HEK293 (cell line): ENCODE data around the gene TMEM212.

Source experiments
- CTCF ChIA-PET: fragments of 350-600 bp; formaldehyde crosslinking; extraction: SDS; loops from one replicate; lab custom pipeline; 2021; ENCODE audit warnings: antibody characterized with exemption; lab: Yijun Ruan, JAX
- POLR2A ChIA-PET: fragments of 300-600 bp; formaldehyde crosslinking; extraction: SDS; loops from one replicate; lab custom pipeline; 2020; ENCODE audit warnings: antibody characterized with exemption, inconsistent platforms; lab: Yijun Ruan, JAX
- H3K27ac ChIP-seq: fragments of 200-500 bp; sonication (Bioruptor generic); 2 replicates; pipeline ENCODE4 v1.5.1; 2014; ENCODE audit warnings: low read depth, low read length, control low read depth, inconsistent platforms; ENCODE audit errors: extremely low read depth
- H3K36me3 ChIP-seq, 2 experiments: fragments of 200-500 bp in 1 of 2; sonication (Bioruptor generic) in 1 of 2; 1 replicate in 1 of 2; 2 replicates in 1 of 2; pipeline ENCODE4 v1.5.1; 2014 to 2017; ENCODE audit warnings: inconsistent platforms in 2 of 2, low read length in 2 of 2; ENCODE audit not compliant: control insufficient read depth in 2 of 2, insufficient read depth in 1 of 2
- H3K4me1 ChIP-seq: fragments of 200-500 bp; sonication (Bioruptor generic); 2 replicates; pipeline ENCODE4 v1.5.1; 2014; ENCODE audit warnings: mild to moderate bottlenecking, low read length, inconsistent platforms; ENCODE audit not compliant: control insufficient read depth, insufficient read depth
- H3K4me3 ChIP-seq: 2 replicates; pipeline ENCODE4 v1.5.1; 2011; ENCODE audit warnings: low read depth, mild to moderate bottlenecking, control low read depth, low read length, moderate library complexity
- H3K9me3 ChIP-seq: fragments of 200-500 bp; sonication (Bioruptor generic); 2 replicates; pipeline ENCODE4 v1.5.1; 2014; ENCODE audit warnings: low read depth, low read length, inconsistent platforms; ENCODE audit not compliant: control insufficient read depth, insufficient read depth
- AEBP2 ChIP-seq: fragments of 450-650 bp; formaldehyde crosslinking; IDR thresholded peaks from 2 replicates; pipeline ENCODE4 v1.5.1; 2016; ENCODE audit warnings: missing biosample characterization, missing genetic modification characterization, borderline replicate concordance
- GLI2 ChIP-seq: fragments of 450-650 bp; formaldehyde crosslinking; IDR thresholded peaks from 2 replicates; pipeline ENCODE4; 2017; ENCODE audit warnings: missing biosample characterization, missing genetic modification characterization, low read depth, borderline replicate concordance
- HIC1 ChIP-seq: fragments of 450-650 bp; formaldehyde crosslinking; IDR thresholded peaks from 2 replicates; pipeline ENCODE4 v1.5.1; 2016; ENCODE audit warnings: missing biosample characterization, missing genetic modification characterization
- HOXD13 ChIP-seq: sonication (generic); formaldehyde crosslinking; IDR thresholded peaks from 2 replicates; pipeline ENCODE4 v1.8.0; 2022; ENCODE audit warnings: missing genetic modification reagents, borderline replicate concordance
- KLF16 ChIP-seq: fragments of 450-650 bp; formaldehyde crosslinking; IDR thresholded peaks from 2 replicates; pipeline ENCODE4 v1.5.1; 2017; ENCODE audit warnings: missing biosample characterization, missing genetic modification characterization
- KLF17 ChIP-seq: fragments of 450-650 bp; formaldehyde crosslinking; IDR thresholded peaks from 2 replicates; pipeline ENCODE4 v1.5.1; 2016; ENCODE audit warnings: missing biosample characterization, missing genetic modification characterization
- MYNN ChIP-seq: fragments of 450-650 bp; formaldehyde crosslinking; IDR thresholded peaks from 2 replicates; pipeline ENCODE4 v1.5.1; 2016; ENCODE audit warnings: missing biosample characterization, missing genetic modification characterization, borderline replicate concordance
- SALL2 ChIP-seq: fragments of 450-650 bp; formaldehyde crosslinking; IDR thresholded peaks from 2 replicates; pipeline ENCODE4 v1.5.0; 2017; ENCODE audit warnings: missing biosample characterization, mild to moderate bottlenecking, missing genetic modification characterization, borderline replicate concordance
- SCRT1 ChIP-seq: fragments of 450-650 bp; formaldehyde crosslinking; IDR thresholded peaks from 2 replicates; pipeline ENCODE4 v1.5.1; 2016; ENCODE audit warnings: missing biosample characterization, missing genetic modification characterization, borderline replicate concordance
- TCF7L2 ChIP-seq: IDR thresholded peaks from 2 replicates; pipeline ENCODE4 v1.6.1; 2011; ENCODE audit warnings: low read depth, mild to moderate bottlenecking, inconsistent platforms, low read length, moderate library complexity, borderline replicate concordance
- ZBTB10 ChIP-seq: fragments of 450-650 bp; formaldehyde crosslinking; IDR thresholded peaks from 2 replicates; pipeline ENCODE4 v1.5.1; 2016; ENCODE audit warnings: missing biosample characterization, missing genetic modification characterization
- ZNF202 ChIP-seq: fragments of 450-650 bp; formaldehyde crosslinking; IDR thresholded peaks from 2 replicates; pipeline ENCODE4 v1.5.1; 2016; ENCODE audit warnings: missing biosample characterization, missing genetic modification characterization, borderline replicate concordance
- ZNF24 ChIP-seq: fragments of 450-650 bp; formaldehyde crosslinking; IDR thresholded peaks from 2 replicates; pipeline ENCODE4 v1.5.1; 2016; ENCODE audit warnings: missing biosample characterization, missing genetic modification characterization
- ZNF341 ChIP-seq: fragments of 450-650 bp; formaldehyde crosslinking; IDR thresholded peaks from 2 replicates; pipeline ENCODE4; 2016; ENCODE audit warnings: low read depth, missing biosample characterization, missing genetic modification characterization
- ZNF366 ChIP-seq: fragments of 450-650 bp; formaldehyde crosslinking; conservative IDR thresholded peaks from 2 replicates; pipeline ENCODE4 v1.5.1; 2016; ENCODE audit warnings: missing biosample characterization, missing genetic modification characterization
- ZNF423 ChIP-seq: fragments of 450-650 bp; formaldehyde crosslinking; IDR thresholded peaks from 2 replicates; pipeline ENCODE4 v1.5.1; 2016; ENCODE audit warnings: missing biosample characterization, missing genetic modification characterization
- ZNF514 ChIP-seq: fragments of 450-650 bp; formaldehyde crosslinking; IDR thresholded peaks from 2 replicates; pipeline ENCODE4 v1.5.1; 2016; ENCODE audit warnings: missing biosample characterization, missing genetic modification characterization
- ZNF560 ChIP-seq: fragments of 450-650 bp; formaldehyde crosslinking; IDR thresholded peaks from 2 replicates; pipeline ENCODE4 v1.5.1; 2017; ENCODE audit warnings: missing biosample characterization, missing genetic modification characterization, borderline replicate concordance
- ZNF561 ChIP-seq: fragments of 450-650 bp; IDR thresholded peaks from 2 replicates; pipeline ENCODE4 v1.5.1; 2018; ENCODE audit warnings: missing biosample characterization, missing genetic modification characterization, borderline replicate concordance
- ZSCAN5A ChIP-seq: fragments of 450-650 bp; formaldehyde crosslinking; IDR thresholded peaks from 2 replicates; pipeline ENCODE4 v1.5.1; 2016; ENCODE audit warnings: missing biosample characterization, missing genetic modification characterization

The TMEM212 gene

GRCh38 chr3:171907761-171908160 lies 64.6 kb downstream of the TMEM212 start:
- Histone ChIP-seq H3K9me3 (no peaks in the 10 kb centered on the region), H3K4me1 (no peaks in the 10 kb centered on the region), H3K36me3 (no peaks in the 10 kb centered on the region), H3K4me3 (no peak overlapping the region), H3K27ac (no peak overlapping the region)
- ChIA-PET POLR2A (no interaction called here), CTCF (interaction anchor here (0.5 kb wide), 1 partner anchor 9 kb away, joined by 3 read pairs; no protein-coding TSS in a partner anchor)
- TF ChIP-seq ZNF561 (tag by site-specific recombination) (no peak), ZNF560 (no peak), KLF16 (tag by site-specific recombination) (no peak), ZNF24 (no peak), ZNF514 (tag by site-specific recombination) (no peak), ZNF423 (tag by site-specific recombination) (no peak), TCF7L2 (no peak), HOXD13 (CRISPR knock-in tag) (no peak), SCRT1 (tag by site-specific recombination) (no peak), ZBTB10 (tag by site-specific recombination) (no peak), ZNF202 (tag by site-specific recombination) (no peak), ZNF341 (tag by site-specific recombination) (no peak), AEBP2 (tag by site-specific recombination) (no peak), ZNF366 (no peak), ZSCAN5A (no peak), GLI2 (tag by site-specific recombination) (no peak), SALL2 (tag by site-specific recombination) (no peak), KLF17 (no peak), MYNN (no peak), HIC1 (tag by site-specific recombination) (no peak)
